ENCODE data around the gene NPSR1. TPM values are rescaled to one million over a fixed set of nuclear protein-coding genes. Genes with fewer than 3 reads are reported as not detected.

Gene NPSR1
- total RNA-seq, 3 donors from 2014 or later (not counting 1 experiment from before 2014, with no cell fraction given) = not detected

DNA sequence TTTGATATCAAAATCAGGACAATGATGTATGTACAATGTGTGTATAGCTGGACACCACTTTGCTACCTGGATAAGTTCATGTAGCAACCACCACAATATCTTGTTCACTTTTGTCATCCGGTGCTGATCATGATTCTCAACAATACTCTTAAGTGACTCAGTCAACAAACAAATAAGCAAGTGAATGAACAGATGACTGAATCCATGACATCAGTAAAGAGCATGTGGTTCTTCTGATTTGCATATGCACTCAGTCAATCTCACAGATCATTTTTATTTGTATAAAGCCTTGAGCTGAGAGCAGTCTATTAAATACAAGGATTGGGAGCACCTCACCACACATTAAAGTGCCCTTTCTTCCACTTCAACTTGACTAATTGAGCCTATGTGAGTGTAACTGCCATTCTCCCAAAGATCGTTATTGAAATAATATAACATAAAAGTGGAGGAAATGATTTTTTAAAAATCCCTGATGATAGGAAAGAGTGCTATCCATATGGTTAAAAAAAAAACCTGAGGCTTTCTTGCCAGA is 69.5 kb downstream of the NPSR1 start:
- DNase-seq (no peak), ATAC-seq (no peak)
- intact Hi-C loops (cut with micrococcal nuclease) = no loop called here
- H3K4me3 Mint-ChIP-seq = no peak overlapping the region
- TF ChIP-seq, protein P1, sequence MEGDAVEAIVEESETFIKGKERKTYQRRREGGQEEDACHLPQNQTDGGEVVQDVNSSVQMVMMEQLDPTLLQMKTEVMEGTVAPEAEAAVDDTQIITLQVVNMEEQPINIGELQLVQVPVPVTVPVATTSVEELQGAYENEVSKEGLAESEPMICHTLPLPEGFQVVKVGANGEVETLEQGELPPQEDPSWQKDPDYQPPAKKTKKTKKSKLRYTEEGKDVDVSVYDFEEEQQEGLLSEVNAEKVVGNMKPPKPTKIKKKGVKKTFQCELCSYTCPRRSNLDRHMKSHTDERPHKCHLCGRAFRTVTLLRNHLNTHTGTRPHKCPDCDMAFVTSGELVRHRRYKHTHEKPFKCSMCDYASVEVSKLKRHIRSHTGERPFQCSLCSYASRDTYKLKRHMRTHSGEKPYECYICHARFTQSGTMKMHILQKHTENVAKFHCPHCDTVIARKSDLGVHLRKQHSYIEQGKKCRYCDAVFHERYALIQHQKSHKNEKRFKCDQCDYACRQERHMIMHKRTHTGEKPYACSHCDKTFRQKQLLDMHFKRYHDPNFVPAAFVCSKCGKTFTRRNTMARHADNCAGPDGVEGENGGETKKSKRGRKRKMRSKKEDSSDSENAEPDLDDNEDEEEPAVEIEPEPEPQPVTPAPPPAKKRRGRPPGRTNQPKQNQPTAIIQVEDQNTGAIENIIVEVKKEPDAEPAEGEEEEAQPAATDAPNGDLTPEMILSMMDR (IDR thresholded peaks at IDR 0.05) = no peak
- no peaks in the 10 kb centered on the region for H3K9me3 Mint-ChIP-seq
- H3K4me3 ChIP-seq (ENCODE audit: low read length) = no peak overlapping the region
- no peak overlapping the region for H3K27ac ChIP-seq (ENCODE audit: low read length)
- no peaks in the 10 kb centered on the region for H3K36me3 Mint-ChIP-seq
- no peak overlapping the region for H3K27ac Mint-ChIP-seq
- 94% methylated on average over 2 of the region's 2 CpGs for WGBS (ENCODE audit: insufficient coverage)
- H3K36me3 ChIP-seq (ENCODE audit: control insufficient read depth, insufficient read depth, low read length) = no peaks in the 10 kb centered on the region
- peaks cover 9 to 17% of the 10 kb centered on the region in 2 donors for H3K4me1 Mint-ChIP-seq
- no peaks in the 10 kb centered on the region for H3K27me3 ChIP-seq (ENCODE audit: control insufficient read depth, insufficient read depth, low read length)
- peaks cover 3% of the 10 kb centered on the region for H3K4me1 ChIP-seq (ENCODE audit: control insufficient read depth, insufficient read depth, low read length)
- H3K9me3 ChIP-seq (ENCODE audit: control insufficient read depth, insufficient read depth, low read length) = no peaks in the 10 kb centered on the region
- H3K27me3 Mint-ChIP-seq (ENCODE audit: low read depth in 2 of 2) = peaks cover 0 to 6% of the 10 kb centered on the region in 2 donors

DNA sequence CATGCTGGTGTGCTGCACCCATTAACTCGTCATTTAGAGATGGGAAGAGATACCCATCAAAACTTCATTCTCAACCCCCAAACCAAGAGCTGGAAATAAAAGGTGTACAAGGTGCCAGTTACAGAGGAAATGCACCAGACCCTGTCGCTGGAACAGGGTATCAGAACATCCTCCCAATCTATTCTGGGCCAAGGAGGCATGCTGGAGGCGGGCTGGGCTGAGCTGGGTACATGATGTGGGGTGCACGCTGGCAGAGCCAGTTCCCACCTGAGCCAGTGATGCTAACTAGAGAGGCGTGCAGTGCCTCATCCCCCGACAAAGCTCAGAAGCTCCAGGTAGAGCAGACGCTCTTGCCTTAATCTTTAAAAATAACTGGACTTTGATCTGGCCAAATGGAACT is 70.1 kb downstream of the NPSR1 start:
- H3K4me3 ChIP-seq (ENCODE audit: low read length) = no peak overlapping the region
- intact Hi-C loops (cut with micrococcal nuclease) = no loop called here
- H3K27ac Mint-ChIP-seq = no peak overlapping the region
- no peaks in the 10 kb centered on the region for H3K9me3 ChIP-seq (ENCODE audit: control insufficient read depth, insufficient read depth, low read length)
- H3K4me1 Mint-ChIP-seq = peaks cover 9 to 15% of the 10 kb centered on the region in 2 donors
- TF ChIP-seq, protein P1 (IDR thresholded peaks at IDR 0.05) = no peak
- no peaks in the 10 kb centered on the region for H3K27me3 ChIP-seq (ENCODE audit: control insufficient read depth, insufficient read depth, low read length)
- no peak for DNase-seq
- 86% methylated on average over 7 of the region's 7 CpGs for WGBS (ENCODE audit: insufficient coverage)
- no peaks in the 10 kb centered on the region for H3K36me3 ChIP-seq (ENCODE audit: control insufficient read depth, insufficient read depth, low read length)
- peaks cover 3% of the 10 kb centered on the region for H3K4me1 ChIP-seq (ENCODE audit: control insufficient read depth, insufficient read depth, low read length)
- no peak for ATAC-seq
- H3K9me3 Mint-ChIP-seq = no peaks in the 10 kb centered on the region
- H3K27me3 Mint-ChIP-seq (ENCODE audit: low read depth in 2 of 2) = peaks cover 0 to 6% of the 10 kb centered on the region in 2 donors
- H3K4me3 Mint-ChIP-seq = no peak overlapping the region
- H3K36me3 Mint-ChIP-seq = no peaks in the 10 kb centered on the region
- no peak overlapping the region for H3K27ac ChIP-seq (ENCODE audit: low read length)

DNA sequence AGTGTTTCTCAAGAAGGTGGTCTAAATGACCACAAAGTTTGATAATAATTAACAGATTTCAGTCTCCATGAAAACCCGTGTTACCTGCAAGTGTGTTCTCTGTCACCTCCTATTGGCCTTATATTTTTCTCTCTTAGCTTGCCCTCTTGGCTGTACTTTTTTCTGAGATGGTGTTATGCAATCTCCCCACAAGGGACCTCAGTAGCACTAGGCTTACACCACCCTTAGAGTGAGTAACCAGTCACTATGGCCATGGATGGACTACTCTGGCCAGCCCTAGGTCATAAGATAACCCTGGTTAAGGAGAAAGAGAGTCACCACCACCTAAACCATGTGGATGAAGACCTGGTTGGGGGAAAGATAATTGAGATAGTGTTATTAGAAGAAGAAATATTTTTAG is 76.8 kb downstream of the NPSR1 start:
- H3K36me3 ChIP-seq (ENCODE audit: control insufficient read depth, insufficient read depth, low read length) = no peaks in the 10 kb centered on the region
- H3K27ac ChIP-seq (ENCODE audit: low read length) = no peak overlapping the region
- H3K4me3 ChIP-seq (ENCODE audit: low read length) = no peak overlapping the region
- ATAC-seq (peak in 1 of 3 donors; percentile 37), DNase-seq (no peak)
- 87% methylated on average over 1 of the region's 1 CpG for WGBS (ENCODE audit: insufficient coverage)
- Mint-ChIP-seq H3K27ac (no peak overlapping the region), H3K9me3 (no peaks in the 10 kb centered on the region), H3K4me3 (no peak overlapping the region), H3K4me1 (no peaks in the 10 kb centered on the region), H3K36me3 (no peaks in the 10 kb centered on the region), H3K27me3 (ENCODE audit: low read depth in 2 of 2) (peaks cover 21 to 45% of the 10 kb centered on the region in 2 donors)
- intact Hi-C loops (cut with micrococcal nuclease) = no loop called here
- no peaks in the 10 kb centered on the region for H3K27me3 ChIP-seq (ENCODE audit: control insufficient read depth, insufficient read depth, low read length)
- no peaks in the 10 kb centered on the region for H3K4me1 ChIP-seq (ENCODE audit: control insufficient read depth, insufficient read depth, low read length)
- H3K9me3 ChIP-seq (ENCODE audit: control insufficient read depth, insufficient read depth, low read length) = no peaks in the 10 kb centered on the region
- TF ChIP-seq, protein P1 (IDR thresholded peaks at IDR 0.05) = no peak

DNA sequence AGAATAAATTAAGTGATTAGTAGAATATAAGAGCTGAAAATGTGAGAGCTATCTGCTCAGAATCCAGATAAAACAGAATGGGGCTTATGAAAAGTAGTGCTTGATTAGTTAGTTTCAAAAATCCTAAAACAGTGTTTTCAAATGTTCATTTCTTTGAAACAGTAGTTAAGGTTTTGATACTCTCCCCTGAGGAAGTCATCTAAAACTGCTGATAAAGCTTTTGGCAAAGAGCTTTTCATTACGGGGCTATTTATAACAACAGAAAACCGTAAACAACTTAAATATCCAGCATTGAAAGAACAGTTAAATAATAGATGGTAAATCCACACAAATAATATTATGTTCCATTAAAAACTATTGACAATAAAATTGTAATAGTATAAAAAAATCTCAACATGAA is 77.5 kb downstream of the NPSR1 start:
- ATAC-seq (no peak), DNase-seq (no peak)
- TF ChIP-seq, protein P1 (IDR thresholded peaks at IDR 0.05) = no peak
- Mint-ChIP-seq H3K36me3 (no peaks in the 10 kb centered on the region), H3K9me3 (no peaks in the 10 kb centered on the region), H3K27me3 (ENCODE audit: low read depth in 2 of 2) (peaks cover 19 to 45% of the 10 kb centered on the region in 2 donors), H3K4me3 (no peak overlapping the region), H3K27ac (no peak overlapping the region), H3K4me1 (no peaks in the 10 kb centered on the region)
- Histone ChIP-seq H3K27ac (ENCODE audit: low read length) (no peak overlapping the region), H3K4me1 (ENCODE audit: control insufficient read depth, insufficient read depth, low read length) (no peaks in the 10 kb centered on the region), H3K36me3 (ENCODE audit: control insufficient read depth, insufficient read depth, low read length) (no peaks in the 10 kb centered on the region), H3K4me3 (ENCODE audit: low read length) (no peak overlapping the region), H3K27me3 (ENCODE audit: control insufficient read depth, insufficient read depth, low read length) (no peaks in the 10 kb centered on the region), H3K9me3 (ENCODE audit: control insufficient read depth, insufficient read depth, low read length) (no peaks in the 10 kb centered on the region)
- intact Hi-C loops (cut with micrococcal nuclease) = no loop called here
- WGBS (ENCODE audit: insufficient coverage) = no CpG with 5 or more reads among the region's 2 CpGs
